Gastroesophageal sphincter (tissue), 4 donors: ENCODE results near the gene SLC24A3. TPM values are rescaled to one million over a fixed set of nuclear protein-coding genes. Genes with fewer than 3 reads are reported as not detected.
A peak's percentile ranks its signal among the peaks of the same experiment; 100 is the strongest.

Experiments used
- ATAC-seq: fragments of 150-250 bp; one replicate; pipeline ENCODE4 v1.9.1; 2016; ENCODE audit warnings: mild to moderate bottlenecking, moderate library complexity
- H3K27ac ChIP-seq, 4 donors: fragments of 200-600 bp; sonication (generic) in 3 of 4; 1 replicate in 3 of 4; 2 replicates in 1 of 4; pipeline ENCODE4 v1.5.1; 2016 to 2019
- H3K27me3 ChIP-seq: fragments of 200-600 bp; sonication (generic); one replicate; pipeline ENCODE4 v1.5.1; 2019
- H3K36me3 ChIP-seq, 2 donors: fragments of 200-600 bp; sonication (generic); one replicate each; pipeline ENCODE4 v1.5.1; 2019; ENCODE audit warnings: control low read depth in 1 of 2
- H3K4me1 ChIP-seq, 3 donors: fragments of 200-600 bp; sonication (generic); 1 replicate in 2 of 3; 2 replicates in 1 of 3; pipeline ENCODE4 v1.5.1; 2016 to 2019; ENCODE audit warnings: control low read depth in 2 of 3
- H3K4me3 ChIP-seq, 2 donors: fragments of 200-600 bp; sonication (generic); one replicate each; pipeline ENCODE4 v1.5.1; 2019; ENCODE audit warnings: mild to moderate bottlenecking in 1 of 2, moderate library complexity in 1 of 2
- H3K9me3 ChIP-seq, 3 donors: fragments of 200-600 bp; sonication (generic); one replicate each; pipeline ENCODE4 v1.5.1; 2017 to 2019; ENCODE audit warnings: control low read depth in 2 of 3
- EP300 ChIP-seq: sonication (generic); formaldehyde crosslinking; IDR thresholded peaks from one replicate; pipeline ENCODE4 v1.6.1; 2017; ENCODE audit warnings: antibody characterized with exemption, mild to moderate bottlenecking
- POLR2A ChIP-seq, 2 donors: fragments of 450-650 bp; IDR thresholded peaks; one replicate each; pipeline ENCODE4 v1.6.1; 2017; ENCODE audit warnings: antibody characterized with exemption in 2 of 2, mild to moderate bottlenecking in 2 of 2, moderate library complexity in 1 of 2
- POLR2AphosphoS5 ChIP-seq: sonication (generic); formaldehyde crosslinking; IDR thresholded peaks from one replicate; pipeline ENCODE4 v1.6.1; 2017; ENCODE audit warnings: antibody characterized with exemption
- WGBS, 2 donors: methylation state at CpG; one replicate each; pipeline ENCODE4 v1.1.5; 2018; ENCODE audit warnings: low coverage in 1 of 2; 5-methylcytosine and 5-hydroxymethylcytosine counted together
- total RNA-seq, 4 donors: library from RNA; depleted of rRNA; stranded (reverse); fragments of >200 nt; gene quantifications; one replicate each; pipeline ENCODE4 v1.1.0, GENCODE V29; 2016
- TF ChIP-seq, protein P1 (sequence below), 4 experiments: fragments of 200-600 bp in 2 of 4; fragments of 450-650 bp in 2 of 4; sonication (generic) in 1 of 4; IDR thresholded peaks; one replicate each; pipeline ENCODE4 v1.5.1; 2017 to 2019; ENCODE audit warnings: antibody characterized with exemption in 4 of 4, mild to moderate bottlenecking in 2 of 4, moderate library complexity in 2 of 4

SLC24A3 gene
- total RNA-seq, 4 donors from 2014 or later, result 2.7 to 13.5 (median 5.5) TPM

DNA sequence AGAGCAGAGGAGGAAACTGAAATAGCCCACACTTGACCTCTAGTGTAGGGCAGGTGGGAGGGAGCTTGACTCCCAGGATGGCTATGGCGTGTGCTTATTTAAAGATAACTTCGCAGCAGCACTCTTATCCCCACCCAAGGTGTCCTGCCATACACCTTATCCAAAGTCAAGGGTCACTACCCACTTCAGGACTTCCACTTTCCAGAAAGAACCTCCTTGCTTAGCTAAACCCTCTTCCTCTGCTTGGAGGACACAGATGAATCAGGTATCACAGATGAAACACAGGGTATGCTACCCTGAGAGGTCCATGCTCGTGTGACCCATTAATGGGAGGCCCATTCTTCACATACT, 547.9 kb downstream of the SLC24A3 start:
- Histone ChIP-seq H3K9me3 (no peaks in the 10 kb centered on the region), H3K27ac (peak overlapping the region in 3 of 4 donors; percentile 53 to 93 (median 90)), H3K4me1 (peaks cover 2 to 50% (median 18%) of the 10 kb centered on the region in 3 donors), H3K36me3 (no peaks in the 10 kb centered on the region), H3K27me3 (no peaks in the 10 kb centered on the region), H3K4me3 (no peak overlapping the region)
- no peak for TF ChIP-seq POLR2AphosphoS5
- TF ChIP-seq EP300, result no peak
- TF ChIP-seq, protein P1, sequence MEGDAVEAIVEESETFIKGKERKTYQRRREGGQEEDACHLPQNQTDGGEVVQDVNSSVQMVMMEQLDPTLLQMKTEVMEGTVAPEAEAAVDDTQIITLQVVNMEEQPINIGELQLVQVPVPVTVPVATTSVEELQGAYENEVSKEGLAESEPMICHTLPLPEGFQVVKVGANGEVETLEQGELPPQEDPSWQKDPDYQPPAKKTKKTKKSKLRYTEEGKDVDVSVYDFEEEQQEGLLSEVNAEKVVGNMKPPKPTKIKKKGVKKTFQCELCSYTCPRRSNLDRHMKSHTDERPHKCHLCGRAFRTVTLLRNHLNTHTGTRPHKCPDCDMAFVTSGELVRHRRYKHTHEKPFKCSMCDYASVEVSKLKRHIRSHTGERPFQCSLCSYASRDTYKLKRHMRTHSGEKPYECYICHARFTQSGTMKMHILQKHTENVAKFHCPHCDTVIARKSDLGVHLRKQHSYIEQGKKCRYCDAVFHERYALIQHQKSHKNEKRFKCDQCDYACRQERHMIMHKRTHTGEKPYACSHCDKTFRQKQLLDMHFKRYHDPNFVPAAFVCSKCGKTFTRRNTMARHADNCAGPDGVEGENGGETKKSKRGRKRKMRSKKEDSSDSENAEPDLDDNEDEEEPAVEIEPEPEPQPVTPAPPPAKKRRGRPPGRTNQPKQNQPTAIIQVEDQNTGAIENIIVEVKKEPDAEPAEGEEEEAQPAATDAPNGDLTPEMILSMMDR (IDR thresholded peaks at IDR 0.05), result no peak
- TF ChIP-seq POLR2A (IDR thresholded peaks at IDR 0.05), result no peak
- ATAC-seq, result no peak
- WGBS, 2 donors, result 86 to 93% methylated on average over 1 to 3 of the region's 3 CpGs

DNA sequence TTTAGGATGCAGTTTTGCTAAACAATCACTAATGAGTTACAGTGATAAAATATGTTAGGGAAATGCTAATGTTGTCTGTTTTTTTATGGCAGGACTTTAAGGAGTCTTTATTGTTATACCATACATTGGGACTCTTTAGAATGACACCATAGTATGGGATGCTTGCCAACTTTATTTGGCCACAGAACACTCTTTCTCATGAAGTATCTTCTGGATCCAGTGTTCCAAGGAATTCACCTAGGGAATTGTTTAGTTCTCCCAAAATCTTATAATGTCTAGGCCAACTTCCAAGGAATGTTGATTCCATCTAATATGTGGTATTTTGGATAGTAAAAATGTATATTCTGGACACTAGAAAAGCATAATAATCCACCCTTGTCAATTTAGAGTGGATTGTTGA, 548.9 kb downstream of the SLC24A3 start:
- peak overlapping the region in 1 of 4 donors; percentile 93 for H3K27ac ChIP-seq
- H3K9me3 ChIP-seq, result no peaks in the 10 kb centered on the region
- H3K27me3 ChIP-seq, result no peaks in the 10 kb centered on the region
- no peak for ATAC-seq
- TF ChIP-seq POLR2A (IDR thresholded peaks at IDR 0.05), result no peak
- no peak for TF ChIP-seq EP300
- no peak for TF ChIP-seq POLR2AphosphoS5
- TF ChIP-seq, protein P1 (IDR thresholded peaks at IDR 0.05), result no peak
- H3K36me3 ChIP-seq, result no peaks in the 10 kb centered on the region
- peaks cover 2 to 48% (median 18%) of the 10 kb centered on the region in 3 donors for H3K4me1 ChIP-seq
- H3K4me3 ChIP-seq, result no peak overlapping the region

DNA sequence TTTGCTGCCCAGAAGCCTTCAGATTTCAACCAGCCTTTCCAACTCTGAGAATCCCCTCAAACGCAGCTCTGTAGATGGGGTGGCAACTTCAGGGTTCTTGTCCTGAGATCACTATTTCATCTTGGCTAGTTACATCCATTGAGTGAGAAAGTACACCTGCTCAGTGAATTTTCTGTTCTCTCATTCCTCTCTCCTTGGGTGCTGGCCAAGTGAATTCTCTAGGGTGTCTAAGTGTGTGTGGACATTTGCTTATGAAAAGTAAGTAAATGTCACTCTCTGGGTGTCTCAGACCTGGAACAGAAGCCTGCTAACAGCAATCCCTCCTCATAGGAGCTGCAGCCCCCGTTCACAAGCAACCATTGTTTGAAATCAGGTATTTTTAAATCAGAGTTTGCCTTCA, 549.4 kb downstream of the SLC24A3 start:
- H3K36me3 ChIP-seq, result no peaks in the 10 kb centered on the region
- peak overlapping the region in 1 of 4 donors; percentile 93 for H3K27ac ChIP-seq
- WGBS, 2 donors, result 47% methylated on average over 2 of the region's 2 CpGs; no CpG with 5 or more reads in 1 of the 2 donors
- H3K4me3 ChIP-seq, result no peak overlapping the region
- H3K27me3 ChIP-seq, result no peaks in the 10 kb centered on the region
- TF ChIP-seq POLR2AphosphoS5 (no peak), POLR2A (IDR thresholded peaks at IDR 0.05) (no peak), EP300 (no peak)
- TF ChIP-seq, protein P1 (IDR thresholded peaks at IDR 0.05), result no peak
- no peaks in the 10 kb centered on the region for H3K9me3 ChIP-seq
- H3K4me1 ChIP-seq, result peaks cover under 1 to 42% (median 18%) of the 10 kb centered on the region in 3 donors
- no peak for ATAC-seq

DNA sequence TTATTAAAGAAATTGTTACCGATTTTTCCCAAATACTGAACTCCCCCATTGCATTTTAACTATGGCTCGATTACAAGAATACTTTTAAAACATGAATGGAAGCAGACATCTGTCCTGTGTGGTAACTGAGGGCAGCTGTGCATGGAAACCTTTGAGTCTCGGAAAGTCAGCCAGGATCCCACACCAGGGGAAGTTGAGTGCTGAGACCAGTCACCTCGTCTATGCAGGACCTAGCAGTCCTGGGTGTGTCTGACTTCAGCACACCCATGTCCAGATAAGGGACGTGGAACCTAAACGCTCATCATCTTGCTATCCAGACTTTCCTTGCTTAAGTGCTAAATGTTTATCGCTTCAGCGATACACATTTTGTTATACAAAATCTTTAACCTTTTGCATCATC, 551.8 kb downstream of the SLC24A3 start:
- Histone ChIP-seq H3K4me1 (peaks cover 0 to 32% (median 15%) of the 10 kb centered on the region in 3 donors), H3K4me3 (no peak overlapping the region), H3K27me3 (no peaks in the 10 kb centered on the region), H3K27ac (no peak overlapping the region), H3K36me3 (peaks cover 0 to 3% of the 10 kb centered on the region in 2 donors), H3K9me3 (no peaks in the 10 kb centered on the region)
- ATAC-seq, result no peak
- TF ChIP-seq POLR2AphosphoS5 (no peak), EP300 (no peak), POLR2A (IDR thresholded peaks at IDR 0.05) (no peak)
- TF ChIP-seq, protein P1 (IDR thresholded peaks at IDR 0.05), result no peak
- 44 to 70% methylated on average over 8 of the region's 8 CpGs for WGBS, 2 donors

DNA sequence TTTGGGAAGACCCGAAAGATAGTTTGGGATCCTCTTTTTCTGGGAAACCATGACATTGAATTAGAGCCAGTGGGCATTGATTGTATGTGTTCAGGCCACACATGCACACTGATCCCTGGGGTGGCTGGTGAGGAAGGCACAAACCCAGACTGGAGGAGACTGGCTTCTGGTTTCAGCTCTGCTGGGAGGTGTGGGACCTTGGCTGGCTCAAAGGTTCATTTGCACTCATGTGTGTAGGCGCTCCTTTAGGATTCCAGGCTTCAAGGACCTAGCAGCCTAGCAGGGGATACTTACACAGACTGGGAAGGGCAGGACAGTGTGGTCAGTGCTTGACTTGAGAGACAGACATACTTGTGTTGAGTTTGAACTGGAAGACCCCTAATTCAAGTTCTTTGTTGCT, 552.8 kb downstream of the SLC24A3 start:
- no peak overlapping the region for H3K4me3 ChIP-seq
- TF ChIP-seq POLR2A (IDR thresholded peaks at IDR 0.05) (no peak), EP300 (no peak), POLR2AphosphoS5 (no peak)
- TF ChIP-seq, protein P1 (IDR thresholded peaks at IDR 0.05), result no peak
- WGBS, 2 donors, result 100% methylated on average over 1 of the region's 2 CpGs; no CpG with 5 or more reads in 1 of the 2 donors
- H3K27me3 ChIP-seq, result no peaks in the 10 kb centered on the region
- H3K36me3 ChIP-seq, result peaks cover 0 to 5% of the 10 kb centered on the region in 2 donors
- ATAC-seq, result no peak
- H3K27ac ChIP-seq, result no peak overlapping the region
- H3K9me3 ChIP-seq, result no peaks in the 10 kb centered on the region
- H3K4me1 ChIP-seq, result peaks cover 0 to 31% (median 6%) of the 10 kb centered on the region in 3 donors
